HepG2 (cell line): ENCODE data around the gene ILRUN. TPM values are rescaled to one million over a fixed set of nuclear protein-coding genes. Genes with fewer than 3 reads are reported as not detected.
A peak's percentile ranks its signal among the peaks of the same experiment; 100 is the strongest.

Source experiments
- ATF7 ChIP-seq, 2 experiments: fragments of 450-650 bp in 1 of 2; sonication (generic) in 1 of 2; formaldehyde crosslinking in 1 of 2; IDR thresholded peaks; 2 replicates each; pipeline versions ENCODE4 v1.4.0 to v1.6.1; 2016 to 2020; ENCODE audit warnings: antibody characterized with exemption in 1 of 2, mild to moderate bottlenecking in 1 of 2, missing genetic modification reagents in 1 of 2
- BATF2 ChIP-seq: sonication (generic); formaldehyde crosslinking; IDR thresholded peaks from 2 replicates; pipeline ENCODE4 v1.8.0; 2022; ENCODE audit warnings: mild to moderate bottlenecking, missing genetic modification reagents, moderate library complexity
- CREBL2 ChIP-seq: sonication (generic); formaldehyde crosslinking; IDR thresholded peaks from 2 replicates; pipeline ENCODE4 v1.8.1; 2023; ENCODE audit warnings: missing genetic modification reagents, mild to moderate bottlenecking, borderline replicate concordance
- DDIT3 ChIP-seq: sonication (generic); formaldehyde crosslinking; IDR thresholded peaks from 2 replicates; pipeline ENCODE4 v1.4.0; 2020; ENCODE audit warnings: mild to moderate bottlenecking, missing genetic modification reagents
- DMAP1 ChIP-seq: IDR thresholded peaks from 2 replicates; pipeline ENCODE4 v1.6.1; 2016
- FOXA3 ChIP-seq: IDR thresholded peaks from 2 replicates; pipeline ENCODE4 v1.6.1; 2016; ENCODE audit warnings: missing genetic modification reagents, missing compliant biosample characterization
- HCFC1 ChIP-seq: fragments of 150-350 bp; IDR thresholded peaks from 2 replicates; pipeline ENCODE4 v1.6.1; 2014; ENCODE audit warnings: low read depth, low read length
- HNF1B ChIP-seq: sonication (generic); formaldehyde crosslinking; IDR thresholded peaks from 2 replicates; pipeline ENCODE4 v1.5.1; 2020; ENCODE audit warnings: mild to moderate bottlenecking, moderate library complexity, missing genetic modification reagents
- JUNB ChIP-seq: sonication (generic); formaldehyde crosslinking; IDR thresholded peaks from 2 replicates; pipeline ENCODE4 v1.8.0; 2022; ENCODE audit warnings: missing genetic modification reagents, mild to moderate bottlenecking, borderline replicate concordance
- NONO ChIP-seq, 2 experiments: fragments of 450-650 bp in 1 of 2; sonication (generic) in 1 of 2; formaldehyde crosslinking in 1 of 2; IDR thresholded peaks in 1 of 2; conservative IDR thresholded peaks in 1 of 2; 2 replicates each; pipeline versions ENCODE4 v1.6.1 to v1.8.0; 2017 to 2022; ENCODE audit warnings: mild to moderate bottlenecking in 1 of 2, missing genetic modification reagents in 1 of 2, moderate library complexity in 1 of 2
- NR2C2 ChIP-seq: sonication (generic); formaldehyde crosslinking; IDR thresholded peaks from 2 replicates; pipeline ENCODE4 v1.4.0; 2020; ENCODE audit warnings: missing genetic modification reagents, mild to moderate bottlenecking, moderate library complexity, borderline replicate concordance
- PHF20 ChIP-seq: sonication (generic); formaldehyde crosslinking; IDR thresholded peaks from 2 replicates; pipeline ENCODE4 v1.5.0; 2020; ENCODE audit warnings: mild to moderate bottlenecking, missing genetic modification reagents
- SETDB1 ChIP-seq: sonication (generic); formaldehyde crosslinking; IDR thresholded peaks from 2 replicates; pipeline ENCODE4 v1.5.1; 2020; ENCODE audit warnings: missing genetic modification reagents, mild to moderate bottlenecking, borderline replicate concordance
- SOX6 ChIP-seq, 2 experiments: fragments of 450-650 bp in 1 of 2; sonication (generic) in 1 of 2; formaldehyde crosslinking in 1 of 2; IDR thresholded peaks; 2 replicates each; pipeline versions ENCODE4 v1.4.0 to v1.6.1; 2017 to 2020; ENCODE audit warnings: antibody characterized with exemption in 1 of 2, mild to moderate bottlenecking in 1 of 2, missing genetic modification reagents in 1 of 2
- ZKSCAN5 ChIP-seq: sonication (generic); formaldehyde crosslinking; IDR thresholded peaks from 2 replicates; pipeline ENCODE4 v1.5.1; 2020; ENCODE audit warnings: mild to moderate bottlenecking, missing genetic modification reagents
- ZNF12 ChIP-seq: sonication (generic); formaldehyde crosslinking; IDR thresholded peaks from 2 replicates; pipeline ENCODE4 v1.5.0; 2020; ENCODE audit warnings: missing genetic modification reagents
- ZNF280D ChIP-seq: sonication (generic); formaldehyde crosslinking; IDR thresholded peaks from 2 replicates; pipeline ENCODE4 v1.5.1; 2020; ENCODE audit warnings: mild to moderate bottlenecking, missing genetic modification reagents
- ZNF34 ChIP-seq: sonication (generic); formaldehyde crosslinking; IDR thresholded peaks from 2 replicates; pipeline ENCODE4 v1.4.0; 2020; ENCODE audit warnings: mild to moderate bottlenecking, missing genetic modification reagents, borderline replicate concordance
- ZNF674 ChIP-seq: sonication (generic); formaldehyde crosslinking; IDR thresholded peaks from 2 replicates; pipeline ENCODE4 v1.5.0; 2020; ENCODE audit warnings: low read depth, mild to moderate bottlenecking, missing genetic modification reagents
- ZNF703 ChIP-seq: sonication (generic); formaldehyde crosslinking; IDR thresholded peaks from 2 replicates; pipeline ENCODE4 v1.5.1; 2020; ENCODE audit warnings: missing genetic modification reagents, mild to moderate bottlenecking, moderate library complexity, borderline replicate concordance
- ZNF775 ChIP-seq: sonication (generic); formaldehyde crosslinking; IDR thresholded peaks from 2 replicates; pipeline ENCODE4 v1.4.0; 2020; ENCODE audit warnings: missing genetic modification reagents, mild to moderate bottlenecking, moderate library complexity, borderline replicate concordance
- ZNF850 ChIP-seq: sonication (generic); formaldehyde crosslinking; conservative IDR thresholded peaks from 2 replicates; pipeline ENCODE4 v1.9.0; 2021; ENCODE audit warnings: mild to moderate bottlenecking, missing genetic modification reagents
- ZNF883 ChIP-seq: sonication (generic); formaldehyde crosslinking; IDR thresholded peaks from 2 replicates; pipeline ENCODE4 v1.5.1; 2020; ENCODE audit warnings: mild to moderate bottlenecking, missing genetic modification reagents; ENCODE audit errors: not compliant biosample characterization
- polyA plus RNA-seq, 8 experiments: library from polyadenylated mRNA; depleted of rRNA in 3 of 8; stranded (reverse) in 7 of 8; unstranded in 1 of 8; fragments of >200 nt; fragmentation: Illumina TruSeq in 4 of 8; extraction: Trizol in 4 of 8; gene quantifications; 2 replicates each; pipeline versions ENCODE4 v1.2.1 to v1.2.3, GENCODE V29; 2011 to 2016; ENCODE audit warnings: low read depth in 4 of 8, missing spikeins in 1 of 8, mixed read lengths in 1 of 8; ENCODE audit not compliant: insufficient read depth in 1 of 8
- total RNA-seq, 5 experiments: library from RNA; depleted of rRNA; stranded (reverse); fragments of >200 nt; fragmentation: Illumina TruSeq; extraction: Trizol; gene quantifications; 2 replicates each; pipeline ENCODE4 v1.2.3, GENCODE V29; 2016; ENCODE audit warnings: low read depth in 1 of 5

The ILRUN gene
- total and polyA plus RNA-seq, 2 of the 13 experiments (the other 11 are each of a cell fraction or from before 2014, with no cell fraction given), result 45.5 to 66.6 TPM

- TF ChIP-seq BATF2, result no peak
- no peak for TF ChIP-seq ZNF850
- no peak for TF ChIP-seq NR2C2
- TF ChIP-seq ATF7 (IDR thresholded peaks at IDR 0.05), result peak; percentile 55
- no peak; the same call in 1 of the 2 replicates for TF ChIP-seq ATF7 (CRISPR knock-in tag; IDR thresholded peaks at IDR 0.05)
- TF ChIP-seq ZNF883 (CRISPR knock-in tag), result no peak
- TF ChIP-seq ZNF775 (CRISPR knock-in tag), result no peak
- TF ChIP-seq PHF20 (CRISPR knock-in tag), result no peak
- no peak for TF ChIP-seq ZNF34
- TF ChIP-seq JUNB, result no peak
- no peak for TF ChIP-seq ZNF703
- no peak for TF ChIP-seq DDIT3
- no peak for TF ChIP-seq HCFC1
- TF ChIP-seq NONO (IDR thresholded peaks at IDR 0.05), result no peak
- TF ChIP-seq NONO (CRISPR knock-in tag; conservative IDR thresholded peaks at IDR 0.05), result 0 out of 2 replicates have a peak, but pooled peaks have one; percentile 3
- TF ChIP-seq ZKSCAN5 (CRISPR knock-in tag), result no peak
- TF ChIP-seq FOXA3 (CRISPR knock-in tag), result 0 out of 2 replicates have a peak, but pooled peaks have one; percentile 21
- no peak for TF ChIP-seq SETDB1 (CRISPR knock-in tag)
- no peak for TF ChIP-seq ZNF280D
- 0 out of 2 replicates have a peak, but pooled peaks have one; percentile 19 for TF ChIP-seq ZNF12
- TF ChIP-seq SOX6 (IDR thresholded peaks at IDR 0.05), result no peak
- TF ChIP-seq SOX6 (CRISPR knock-in tag; IDR thresholded peaks at IDR 0.05), result no peak
- no peak for TF ChIP-seq ZNF674
- TF ChIP-seq DMAP1 (CRISPR knock-in tag), result no peak
- no peak for TF ChIP-seq CREBL2 (CRISPR knock-in tag)
- peak; percentile 54; the same call in 1 of the 2 replicates for TF ChIP-seq HNF1B (CRISPR knock-in tag)
These were observed 40.1 kb downstream of the ILRUN start (continued) for GRCh38 chr6:34656378-34657036.
